HTERT RPE-1 (cell line): ENCODE data around the gene MN1.

Source experiments
- in situ Hi-C: fragments of 300-500 bp; cut with MboI; formaldehyde crosslinking; loops from 4 replicates; pipeline ENCODE4 v1.14.3; 2020; ENCODE audit warnings: low sequenced_read_pairs

The MN1 gene

DNA sequence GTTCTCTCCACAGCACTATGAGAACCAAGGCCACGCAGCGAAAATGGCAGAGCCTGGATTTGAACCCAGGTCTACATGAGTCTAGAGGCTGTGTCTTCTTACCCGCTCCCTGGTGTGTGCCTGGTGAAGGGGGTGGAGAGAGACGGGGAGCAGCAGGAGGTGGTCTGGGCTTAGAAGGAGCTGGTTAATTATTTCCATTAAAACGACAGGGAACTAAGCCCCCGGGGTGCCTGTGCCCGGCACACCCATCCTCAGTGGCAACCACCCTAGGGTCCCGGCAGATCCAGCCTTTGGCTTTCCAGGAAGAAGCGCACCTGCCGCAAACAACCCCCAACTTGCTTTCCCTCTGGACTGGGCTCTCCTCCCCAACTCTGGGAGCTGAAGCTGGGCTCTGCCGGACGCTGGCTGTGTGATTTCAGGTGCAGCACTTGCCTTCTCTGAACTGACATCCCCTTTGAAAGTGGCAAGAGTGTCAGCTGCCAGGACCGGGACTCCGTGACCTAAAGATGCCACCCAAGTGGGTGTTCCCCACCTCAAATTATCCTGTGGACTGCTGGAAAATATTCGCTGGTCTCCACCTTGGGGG is 35.8 kb downstream of the MN1 start:
- in situ Hi-C loops, result no loop called here

DNA sequence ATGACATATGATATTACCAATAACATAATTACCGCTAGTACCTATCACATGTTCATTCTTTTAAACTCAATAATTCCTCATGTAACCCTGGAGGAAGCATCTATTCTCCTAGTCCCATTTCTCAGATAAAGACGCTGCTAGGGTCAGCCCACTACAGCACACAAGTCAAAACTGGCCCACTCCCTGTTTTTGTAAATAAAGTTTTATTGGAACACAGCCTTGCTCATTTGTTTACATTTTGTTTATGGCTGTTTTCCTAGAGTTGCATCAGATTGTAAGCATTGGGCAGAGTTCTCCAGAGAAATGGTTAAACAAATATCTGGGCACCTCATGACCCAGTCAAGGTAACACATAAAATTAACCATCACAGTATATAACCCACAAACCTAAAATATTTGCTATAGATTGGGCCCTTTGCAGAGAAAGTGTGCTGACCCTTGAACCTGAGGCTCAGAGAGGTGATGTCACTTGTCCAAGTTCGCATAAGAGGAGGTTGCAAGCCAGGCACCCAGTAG is 36.8 kb downstream of the MN1 start:
- in situ Hi-C loops, result no loop called here

DNA sequence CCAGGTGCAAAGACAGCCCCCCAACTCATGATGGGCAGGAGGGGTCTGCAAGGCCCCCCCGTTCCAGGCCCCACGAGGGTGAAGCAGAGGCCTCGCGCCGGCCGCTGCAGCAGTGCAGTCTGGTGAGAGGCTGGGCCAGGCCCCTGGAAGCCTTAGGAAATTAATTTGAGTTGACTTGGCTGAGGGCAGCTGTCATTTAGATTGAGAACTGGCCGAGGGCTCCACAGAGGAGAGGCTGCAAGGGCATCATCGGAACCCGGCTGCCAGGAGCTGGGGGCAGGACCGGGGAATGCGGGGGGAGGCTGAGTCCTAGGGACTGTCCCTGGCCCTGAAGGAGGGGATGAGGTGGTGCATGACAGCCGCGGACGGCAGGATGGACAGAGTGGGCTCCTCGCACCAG is 39.9 kb downstream of the MN1 start:
- in situ Hi-C loops, result no loop called here

DNA sequence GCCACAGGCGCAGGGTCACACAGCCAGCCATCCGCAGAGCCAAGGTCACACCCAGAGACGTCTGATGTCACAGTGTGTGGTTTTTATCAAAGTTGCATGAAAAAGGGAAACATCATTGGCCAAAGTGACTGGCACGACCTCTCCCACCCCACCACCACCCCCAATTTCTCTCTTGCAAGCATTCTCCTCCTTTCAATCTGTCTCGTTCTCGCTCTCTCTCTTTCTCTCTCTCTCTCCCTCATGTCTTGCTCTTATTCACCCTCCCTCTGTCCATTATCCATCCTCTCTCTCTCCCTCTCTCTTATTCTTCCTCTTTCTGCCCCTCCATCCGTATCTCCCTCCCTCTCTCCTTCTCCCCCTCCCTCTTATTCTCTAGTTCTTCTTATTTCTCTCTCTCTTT is 40.6 kb downstream of the MN1 start:
- in situ Hi-C loops, result no loop called here

DNA sequence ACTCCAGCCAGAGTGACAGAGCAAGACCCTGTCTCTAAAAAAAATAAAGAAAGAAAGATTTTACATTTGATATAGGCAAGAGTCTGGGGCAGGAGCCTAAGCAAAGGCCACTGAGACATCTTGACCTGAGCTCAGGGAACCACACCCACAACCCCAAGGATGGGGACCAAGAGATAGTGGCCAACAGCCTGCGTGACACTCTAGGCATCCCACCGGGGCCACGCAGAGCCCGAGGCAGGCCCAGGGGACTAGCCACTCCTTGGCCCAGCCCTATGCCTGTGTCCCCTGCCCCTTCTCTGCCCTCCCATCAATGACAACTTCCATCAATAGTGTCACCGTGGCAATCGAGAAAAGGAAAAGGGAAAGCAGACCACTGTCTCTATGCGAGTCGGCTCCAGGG is 41.1 kb downstream of the MN1 start:
- in situ Hi-C loops, result no loop called here

DNA sequence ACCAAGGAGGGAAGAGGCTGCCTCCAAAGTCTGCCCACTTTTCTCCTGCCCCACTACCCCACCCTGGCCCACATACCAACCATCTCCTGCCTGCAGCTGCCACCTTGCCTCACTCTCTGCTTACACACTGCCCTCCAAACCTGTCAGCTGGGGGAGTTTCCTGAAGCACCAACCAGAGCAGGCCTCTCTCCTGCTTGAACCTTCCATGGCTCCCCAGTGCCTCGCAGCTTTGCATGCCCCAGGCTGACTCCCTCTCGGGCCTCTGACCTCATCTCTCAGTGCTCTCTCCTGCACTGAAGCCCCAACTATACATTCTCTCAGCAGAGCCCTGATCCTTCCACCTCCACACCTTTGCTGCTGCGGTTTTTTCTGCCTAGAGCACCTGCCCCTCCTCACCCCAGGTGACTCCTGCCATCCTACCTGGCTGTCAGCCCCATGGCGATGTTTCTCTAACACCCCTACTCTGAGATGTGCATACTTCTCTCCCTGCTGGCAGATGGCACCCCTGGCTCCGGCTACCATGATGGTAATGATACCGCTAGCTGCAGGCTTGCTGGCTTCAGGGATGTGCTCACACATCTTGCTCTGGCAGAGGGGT is 43.5 kb downstream of the MN1 start:
- in situ Hi-C loops, result no loop called here

DNA sequence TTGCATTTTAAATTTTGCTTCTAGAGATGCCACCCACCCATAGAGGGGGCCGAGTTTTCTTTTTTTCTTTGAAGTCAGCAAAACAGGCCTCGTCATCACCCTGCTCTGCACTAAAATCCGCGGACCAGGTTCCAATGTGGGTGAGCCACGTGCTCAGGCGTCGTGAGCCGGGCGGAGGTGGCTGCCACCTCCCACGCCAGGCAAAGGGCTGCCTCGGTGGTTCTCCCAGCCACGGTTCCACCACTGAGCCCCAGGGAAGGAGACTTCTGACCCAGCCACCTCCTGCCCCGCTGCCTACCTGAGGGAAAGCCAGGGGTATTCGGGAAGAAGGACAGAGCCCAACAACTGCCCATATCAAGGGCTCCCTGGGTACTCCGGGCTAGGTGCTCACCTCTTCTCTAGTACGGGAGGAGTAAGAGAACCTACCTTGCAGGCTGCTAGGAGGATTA is 45.3 kb downstream of the MN1 start:
- in situ Hi-C loops, result no loop called here

DNA sequence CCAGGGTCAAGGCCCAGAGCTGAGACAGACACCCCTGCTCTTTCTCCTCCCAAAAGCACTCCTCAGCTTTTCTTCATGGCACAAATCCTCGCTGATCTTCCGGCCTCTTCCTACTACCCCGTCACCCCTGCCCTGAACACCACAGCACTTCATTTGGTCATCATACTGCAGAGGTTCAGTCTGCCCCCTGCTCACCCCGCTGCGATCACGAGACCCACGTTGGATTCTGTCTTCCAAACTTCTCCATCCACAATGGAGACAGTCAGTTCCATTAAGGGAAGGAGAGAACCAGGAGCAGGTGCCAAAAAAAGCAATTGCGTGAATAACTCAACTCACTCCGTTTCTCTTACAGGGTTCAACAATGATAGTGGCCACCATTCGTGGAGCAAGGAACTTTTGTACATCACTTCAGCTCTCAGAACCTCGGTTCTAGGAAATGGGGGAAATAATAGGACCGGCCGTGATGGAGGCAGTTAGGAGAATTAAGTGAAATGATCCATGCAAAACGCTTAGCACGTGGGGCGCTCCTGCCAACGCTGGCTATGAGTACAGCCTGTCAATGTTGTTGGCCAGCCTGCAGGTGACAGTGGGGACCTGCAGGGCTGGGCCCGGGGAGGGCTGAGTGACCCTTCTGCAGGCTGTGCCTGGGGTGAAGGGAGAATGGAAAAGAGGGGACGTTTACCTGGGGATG is 45.9 kb downstream of the MN1 start:
- in situ Hi-C loops, result no loop called here

DNA sequence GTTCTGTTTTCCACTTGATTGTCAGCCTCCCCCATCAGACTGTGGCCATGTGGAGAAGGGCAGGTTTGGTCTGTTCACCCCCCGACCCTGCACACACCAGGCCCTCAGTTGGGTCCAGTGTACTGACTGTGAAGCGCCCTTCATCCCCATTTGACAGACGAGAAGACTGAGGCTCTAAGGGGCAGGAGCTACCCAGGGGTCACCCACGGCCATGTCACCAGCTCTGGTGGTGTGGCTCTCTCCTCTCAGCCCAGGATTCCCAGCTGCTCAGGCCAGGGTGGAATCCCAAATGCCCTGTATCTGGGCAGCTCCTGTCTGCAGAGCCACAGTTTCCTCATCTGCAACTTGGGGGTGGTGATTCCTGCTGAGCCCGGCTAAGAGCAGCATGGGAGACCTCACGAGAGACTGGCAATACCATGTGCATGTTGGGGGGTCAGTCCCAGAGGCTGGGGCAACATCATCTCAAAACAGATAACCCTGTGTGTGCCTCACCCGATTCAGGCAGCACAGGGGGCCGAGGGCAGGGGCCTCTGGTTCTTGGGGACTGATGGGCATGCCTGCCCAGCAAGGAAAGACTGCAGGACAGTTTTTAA is 46.6 kb downstream of the MN1 start:
- in situ Hi-C loops, result no loop called here

DNA sequence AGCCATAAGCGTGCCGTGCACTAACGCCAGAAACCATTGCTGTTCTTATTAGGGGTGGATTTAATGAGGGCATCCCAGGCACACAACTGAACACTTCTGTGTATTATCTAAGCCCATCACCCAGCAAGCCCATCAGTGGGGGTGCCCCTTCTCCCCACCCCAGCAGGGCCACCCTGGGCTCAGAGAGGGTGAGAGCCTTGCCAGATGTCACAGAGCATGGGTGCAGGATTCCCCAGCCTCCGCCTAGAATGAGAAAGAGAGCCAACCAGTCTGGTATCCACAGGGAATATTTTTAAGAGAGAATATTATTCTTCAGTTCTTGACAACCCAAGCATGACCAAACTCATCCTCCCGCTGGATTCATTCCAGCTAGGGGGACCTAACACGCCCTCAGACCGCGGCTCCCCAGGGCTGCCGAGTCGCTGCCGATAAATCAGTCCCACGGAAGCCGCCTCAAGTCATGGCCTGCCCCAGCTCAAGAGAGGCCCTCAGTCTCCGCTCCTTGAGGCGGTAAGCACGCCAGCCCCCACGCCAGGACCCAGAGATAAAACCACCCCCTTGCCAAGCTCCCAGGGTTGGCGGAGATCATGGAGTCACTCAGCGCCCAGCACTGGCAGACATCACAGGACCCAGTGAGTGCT is 47.2 kb downstream of the MN1 start:
- in situ Hi-C loops, result no loop called here

DNA sequence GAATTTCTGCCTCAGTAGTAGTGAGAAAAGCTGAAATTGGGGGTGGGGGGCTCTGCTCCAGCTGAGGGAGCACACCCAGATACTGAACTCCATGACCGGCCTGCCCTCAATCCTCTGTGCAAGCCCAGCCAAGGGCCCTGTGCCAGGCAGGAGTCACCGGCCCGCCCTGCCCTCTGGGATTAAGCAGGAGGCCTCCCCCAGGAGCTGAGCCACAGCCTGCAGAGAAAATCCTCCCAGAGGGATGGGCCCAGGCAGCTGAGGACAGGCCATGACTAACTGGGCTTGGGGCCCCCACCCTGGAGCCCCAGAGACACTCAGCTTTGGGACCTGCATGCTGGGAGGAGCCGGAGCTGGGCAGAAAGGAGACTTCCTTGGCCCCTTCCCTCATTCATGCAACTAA is 48.8 kb downstream of the MN1 start:
- in situ Hi-C loops, result no loop called here

DNA sequence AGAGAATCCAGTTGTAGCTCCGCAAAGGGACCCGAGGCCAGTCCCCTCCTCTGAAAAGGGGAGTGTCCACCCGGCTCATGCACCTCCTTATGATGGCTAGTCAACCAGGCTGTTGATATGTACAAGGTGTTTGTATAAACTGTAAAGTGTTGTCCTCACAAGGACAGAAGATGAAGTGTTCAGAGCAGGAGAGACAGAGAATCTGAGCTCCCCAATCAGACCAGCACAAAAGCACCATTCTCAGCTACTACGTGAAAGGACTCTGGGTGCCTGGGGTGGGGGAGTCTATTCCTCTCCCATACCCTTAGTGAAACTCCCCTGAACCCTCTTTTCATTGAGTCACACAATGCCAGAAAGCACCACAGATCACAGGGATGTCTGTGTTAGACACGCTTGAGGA is 49.4 kb downstream of the MN1 start:
- in situ Hi-C loops, result no loop called here

DNA sequence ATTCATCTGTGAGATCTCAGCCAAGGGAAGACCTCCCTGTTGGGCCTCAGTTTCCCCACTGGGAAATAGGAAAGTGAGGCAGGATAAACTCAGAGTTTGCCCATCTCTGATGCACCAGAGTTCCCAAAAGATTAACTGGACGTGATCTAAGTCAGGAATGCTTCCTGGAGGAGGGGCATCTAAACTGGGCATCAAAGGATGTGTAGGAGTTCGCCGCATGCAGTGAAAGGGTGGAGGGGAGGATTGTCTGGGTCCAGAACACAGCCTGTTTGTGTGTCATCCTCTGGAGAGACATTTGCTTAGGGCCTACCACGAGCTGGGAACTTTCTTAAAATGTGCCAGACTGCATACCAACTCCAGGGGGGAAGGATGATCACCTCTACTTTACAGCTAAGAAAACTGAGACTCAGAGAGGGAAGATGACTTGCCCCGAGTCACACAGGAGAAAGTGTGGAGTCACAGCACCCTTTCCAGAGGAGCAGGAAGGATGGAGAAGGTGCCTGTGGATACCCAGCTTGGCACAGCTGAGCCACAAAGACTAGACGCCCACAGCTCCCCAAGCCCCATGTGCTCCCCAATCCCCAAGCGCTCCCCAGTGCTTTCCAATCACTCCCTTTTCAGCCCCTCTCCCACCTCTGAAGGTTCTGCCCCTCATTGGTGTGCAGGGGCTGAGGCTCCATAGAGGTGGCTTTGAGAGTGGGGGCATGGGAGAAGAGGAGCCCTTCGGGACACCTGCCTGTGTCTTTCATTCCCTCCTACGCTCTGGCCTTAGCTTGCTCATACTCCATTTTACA is 50.1 kb downstream of the MN1 start:
- in situ Hi-C loops, result no loop called here

DNA sequence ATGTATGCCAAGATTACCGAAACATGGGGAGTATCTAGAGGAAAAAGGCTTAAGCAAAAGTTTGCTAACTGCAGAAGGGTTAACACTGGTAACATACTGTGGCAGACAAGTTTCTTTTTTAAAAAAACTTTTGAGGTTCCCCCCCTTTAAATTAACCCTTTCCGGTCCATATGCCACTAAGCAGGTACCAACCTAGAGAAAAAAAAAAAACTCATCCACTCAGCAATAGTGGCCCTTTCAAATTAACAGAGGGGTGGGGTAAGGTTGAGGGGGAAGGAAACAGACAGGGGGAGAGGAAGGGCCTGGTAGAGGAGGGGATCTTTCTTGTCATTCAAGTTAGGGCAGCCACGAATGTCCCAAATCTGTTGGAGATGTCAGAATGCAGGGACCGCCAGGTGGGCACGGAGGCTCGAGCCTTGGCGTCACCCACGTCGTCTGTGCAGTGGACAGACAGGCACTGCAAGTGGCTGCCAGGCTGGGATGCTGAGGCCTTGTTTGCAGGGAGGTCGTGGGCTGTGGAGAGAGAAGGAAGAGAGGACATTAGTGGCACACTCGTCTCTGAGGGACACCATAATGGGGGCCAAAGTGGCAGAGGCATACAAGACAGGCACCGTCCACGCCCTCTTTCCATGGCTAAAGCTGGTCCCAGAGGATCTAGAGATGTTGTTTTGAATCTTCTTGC is 50.8 kb downstream of the MN1 start:
- in situ Hi-C loops, result no loop called here

DNA sequence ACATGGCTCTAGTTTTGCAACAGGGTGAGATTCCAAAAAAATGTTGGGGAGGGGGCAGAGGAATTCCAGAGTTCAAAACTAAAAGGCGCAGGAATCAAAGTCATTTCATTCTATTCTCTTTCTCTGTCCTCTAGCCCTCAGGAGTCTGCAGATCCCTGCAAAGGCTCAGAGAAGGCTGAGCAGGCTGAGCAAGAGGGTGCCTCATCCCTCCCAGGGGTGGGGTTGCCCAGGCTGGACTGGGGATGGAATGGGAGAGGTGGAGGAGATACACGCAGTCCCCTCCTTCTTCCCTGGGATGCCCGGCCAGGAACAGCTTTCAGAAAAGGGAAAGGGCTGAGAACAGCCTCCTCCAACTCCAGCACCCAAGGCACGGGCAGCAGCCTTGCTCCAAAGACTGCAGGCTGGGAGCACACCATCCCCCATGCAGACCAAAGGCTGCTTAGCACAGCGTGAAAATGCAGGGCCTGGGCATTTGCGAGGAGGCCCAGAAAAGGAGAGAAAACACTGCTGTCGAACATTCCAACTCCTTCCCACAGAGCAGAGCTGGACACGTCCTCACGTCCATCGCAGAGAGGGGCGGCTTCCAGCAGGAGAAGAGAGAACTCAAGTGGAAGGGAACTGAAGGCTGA is 51.8 kb downstream of the MN1 start:
- in situ Hi-C loops, result no loop called here

DNA sequence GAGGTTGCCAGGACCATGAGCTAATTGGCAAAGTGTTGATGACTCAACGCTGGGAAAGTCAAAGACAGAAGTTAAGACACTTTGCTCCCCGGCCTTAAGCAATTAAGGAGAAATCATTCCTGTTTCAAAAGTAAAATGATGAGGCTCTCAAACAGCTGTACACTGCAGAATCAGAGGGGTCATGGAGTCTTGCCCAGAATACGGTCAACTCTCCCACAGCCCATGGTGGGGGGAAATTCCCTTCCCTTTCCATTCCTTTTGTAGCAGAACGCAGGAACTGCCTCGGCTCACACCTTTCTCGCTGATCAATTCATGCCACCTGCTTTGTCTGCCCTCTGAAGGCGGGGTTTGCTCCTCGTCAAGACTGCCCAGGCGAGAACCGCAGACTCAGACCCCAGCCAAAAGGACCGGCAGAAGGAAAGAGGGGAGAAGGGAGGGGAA is 52.8 kb downstream of the MN1 start:
- in situ Hi-C loops, result no loop called here

DNA sequence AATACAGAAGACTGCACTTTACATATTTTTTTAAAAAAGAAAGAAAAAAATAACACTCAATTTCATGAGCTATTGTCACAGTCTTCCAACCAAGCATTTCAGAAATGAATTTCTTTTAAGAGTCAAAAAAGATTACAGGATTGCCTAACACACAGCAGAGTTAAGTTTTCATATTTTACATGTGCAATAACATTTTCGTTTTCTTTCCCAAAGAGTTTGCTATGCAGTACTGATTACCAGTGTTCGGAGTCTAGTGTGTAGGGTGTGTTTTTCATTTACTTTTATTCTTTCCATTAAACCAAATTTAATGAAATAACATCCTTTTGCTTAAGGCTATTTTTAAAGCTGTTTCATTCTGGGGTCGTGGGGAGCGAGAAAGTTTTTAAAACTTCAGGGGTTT is 53.2 kb downstream of the MN1 start:
- in situ Hi-C loops, result no loop called here

DNA sequence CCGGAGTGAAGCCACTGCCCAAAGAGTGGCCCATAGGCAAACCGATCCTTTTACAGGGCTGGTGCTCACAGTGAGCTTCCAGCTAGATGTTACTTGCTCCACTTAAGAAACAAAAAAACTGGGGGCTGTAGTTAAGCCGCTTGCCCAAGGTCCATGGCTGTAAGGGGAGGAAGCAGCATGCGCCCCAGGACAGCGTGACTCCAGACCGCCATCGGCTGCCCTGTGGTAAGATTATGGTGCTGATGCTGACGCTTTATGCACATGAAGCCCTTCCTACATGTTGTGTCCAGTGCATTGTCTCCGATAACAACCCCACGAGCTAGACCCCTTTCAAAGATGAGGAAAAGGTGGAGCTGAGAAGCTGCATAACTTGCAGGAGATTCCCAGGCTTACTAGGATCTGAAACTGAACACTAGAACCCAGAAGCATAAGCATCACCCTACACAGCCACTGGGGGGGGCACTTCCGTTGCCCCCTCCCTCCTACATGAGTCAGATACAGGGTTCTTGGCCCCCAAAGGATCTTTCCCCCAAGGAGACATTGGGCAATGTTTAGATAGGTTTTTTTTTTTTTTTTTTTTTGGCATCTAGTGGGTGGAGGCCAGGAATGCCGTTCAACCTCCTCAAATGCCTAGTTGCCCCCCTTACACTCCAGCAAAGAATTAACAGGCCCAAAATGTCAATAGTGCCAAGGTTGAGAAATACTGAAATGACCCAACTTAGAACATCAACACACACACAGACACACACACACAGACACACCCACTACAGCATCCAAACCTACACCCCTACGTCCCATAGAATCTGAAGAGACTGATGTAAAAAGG is 53.9 kb downstream of the MN1 start:
- in situ Hi-C loops, result no loop called here

DNA sequence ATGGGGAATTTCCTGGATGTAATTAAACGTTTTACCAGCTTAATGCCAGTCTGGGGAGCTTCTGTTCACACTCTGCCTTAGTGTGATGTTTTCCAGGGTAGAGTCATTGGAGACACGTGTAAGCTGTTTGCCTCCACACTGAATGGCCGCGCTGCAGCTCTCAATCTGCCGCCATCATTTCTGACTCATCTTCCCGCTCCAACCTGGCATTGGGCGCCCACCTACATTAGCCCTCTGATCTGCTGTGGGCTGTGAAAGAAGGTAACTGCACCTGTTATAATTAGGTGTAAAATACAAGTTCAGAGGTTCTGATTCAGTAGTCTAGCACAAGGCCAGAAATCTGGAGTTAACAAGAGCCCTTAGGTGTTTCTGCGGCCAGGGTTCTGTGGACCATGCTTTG is 54.6 kb downstream of the MN1 start:
- in situ Hi-C loops, result no loop called here
